IPS-11a (cell line): ENCODE measurements around the gene NTNG1.

Experiments used
- H3K4me3 ChIP-seq: one replicate; pipeline ENCODE4 v1.5.1; 2013; ENCODE audit warnings: low read depth, low read length, control low read depth

The NTNG1 gene

DNA sequence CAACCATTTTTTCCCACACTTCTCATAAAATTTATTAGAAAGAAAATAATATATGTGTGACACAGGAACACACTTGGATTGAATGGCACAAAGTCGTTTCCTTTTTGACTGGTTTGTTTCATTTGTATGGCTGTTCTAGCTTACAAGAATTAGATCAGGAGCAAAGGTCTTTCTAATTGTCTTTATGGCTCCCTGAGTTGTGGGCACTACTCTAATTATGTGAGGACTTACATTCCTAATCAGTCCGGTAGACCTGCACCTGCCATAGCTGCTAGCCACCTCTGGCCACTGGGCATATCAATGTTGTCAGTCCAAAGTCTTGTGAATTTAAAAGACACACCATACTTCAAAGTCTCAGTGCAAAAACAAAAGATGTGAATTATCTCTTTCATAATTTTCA lies 346.7 kb downstream of the NTNG1 start:
- H3K4me3 ChIP-seq, result no peak overlapping the region

DNA sequence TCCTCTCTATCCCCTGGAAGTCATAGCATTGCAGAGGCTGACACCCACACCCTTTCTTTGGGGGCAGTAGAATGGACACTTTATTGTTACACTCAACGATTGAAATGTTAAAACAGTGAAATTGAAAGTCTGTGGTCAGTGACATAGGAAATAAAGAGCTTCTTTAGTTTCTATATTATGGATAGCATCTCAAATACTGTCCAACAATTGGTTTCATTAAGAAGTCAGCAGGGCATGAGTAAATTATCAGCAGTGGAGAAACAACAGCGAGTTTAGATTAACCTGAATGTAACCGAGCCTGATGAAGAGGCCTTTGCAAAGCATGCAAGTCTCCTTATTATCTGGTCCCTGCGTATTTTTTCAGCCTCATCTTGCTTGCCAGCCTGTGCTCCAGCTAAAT lies 350.7 kb downstream of the NTNG1 start:
- H3K4me3 ChIP-seq, result no peak overlapping the region

DNA sequence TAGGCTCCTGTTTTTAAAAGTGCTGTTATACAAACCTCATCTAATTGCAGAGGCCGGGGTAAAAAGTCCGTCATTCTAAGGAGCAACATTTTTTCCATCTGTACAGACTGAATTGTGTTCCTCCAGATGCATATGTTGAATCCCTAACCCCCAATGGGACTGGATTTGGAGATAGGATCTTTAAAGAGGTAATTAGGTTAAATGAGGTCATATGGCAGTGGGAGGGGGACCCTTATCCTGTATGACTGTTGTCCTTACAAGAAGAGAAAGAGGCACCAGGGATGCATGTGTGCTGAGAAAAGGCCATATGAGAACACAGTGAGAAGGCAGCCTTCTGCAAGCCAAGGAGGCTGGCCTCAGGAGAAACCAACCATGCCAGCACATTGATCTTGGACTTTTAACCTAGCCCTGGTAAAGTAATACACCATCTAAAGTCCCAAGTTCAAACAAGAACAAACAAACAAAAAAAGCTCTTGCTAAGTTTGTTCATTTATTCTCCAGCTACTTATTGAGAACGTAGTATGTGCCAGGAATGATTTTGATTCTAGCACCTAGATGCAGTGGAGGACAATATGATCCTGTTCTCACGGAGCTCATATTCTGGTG lies 352.4 kb downstream of the NTNG1 start:
- H3K4me3 ChIP-seq, result no peak overlapping the region

DNA sequence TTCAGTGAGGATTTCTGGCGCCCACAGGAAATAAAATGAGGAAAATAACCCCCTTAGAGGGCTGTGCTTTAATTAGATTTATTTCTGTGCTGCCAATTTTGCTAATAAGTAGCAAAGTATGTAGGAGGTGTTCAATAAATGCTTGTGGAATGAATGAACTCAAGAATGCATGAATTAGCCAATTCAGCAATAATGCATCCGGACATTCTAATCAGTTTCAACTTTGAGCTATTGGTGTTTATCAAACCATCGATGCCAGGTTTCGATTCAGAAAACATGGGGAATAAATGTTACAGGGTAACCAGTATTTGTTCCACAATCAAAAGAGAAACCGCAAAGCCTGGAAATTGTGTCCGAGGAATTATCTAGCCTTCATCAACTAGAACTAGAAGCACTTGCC lies 353.2 kb downstream of the NTNG1 start:
- no peak overlapping the region for H3K4me3 ChIP-seq

DNA sequence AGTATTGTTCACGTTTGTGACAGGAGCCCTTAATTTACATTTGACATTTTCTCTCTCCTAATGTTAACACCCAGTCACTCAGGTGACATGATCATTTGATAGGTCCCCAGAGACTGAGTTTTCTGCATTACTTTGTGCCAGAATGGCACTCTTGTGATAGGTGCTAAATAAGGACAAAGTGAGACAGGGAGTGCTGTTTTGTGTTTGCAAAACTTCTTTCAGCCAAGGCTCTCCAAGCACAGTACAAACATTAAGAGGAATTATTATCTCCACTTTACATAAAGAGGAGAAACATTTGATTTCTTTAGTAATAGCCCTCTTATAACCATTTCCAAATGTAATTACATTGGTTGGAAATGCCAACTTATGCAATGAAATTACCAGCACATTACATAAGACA lies 355.2 kb downstream of the NTNG1 start:
- H3K4me3 ChIP-seq, result no peak overlapping the region

DNA sequence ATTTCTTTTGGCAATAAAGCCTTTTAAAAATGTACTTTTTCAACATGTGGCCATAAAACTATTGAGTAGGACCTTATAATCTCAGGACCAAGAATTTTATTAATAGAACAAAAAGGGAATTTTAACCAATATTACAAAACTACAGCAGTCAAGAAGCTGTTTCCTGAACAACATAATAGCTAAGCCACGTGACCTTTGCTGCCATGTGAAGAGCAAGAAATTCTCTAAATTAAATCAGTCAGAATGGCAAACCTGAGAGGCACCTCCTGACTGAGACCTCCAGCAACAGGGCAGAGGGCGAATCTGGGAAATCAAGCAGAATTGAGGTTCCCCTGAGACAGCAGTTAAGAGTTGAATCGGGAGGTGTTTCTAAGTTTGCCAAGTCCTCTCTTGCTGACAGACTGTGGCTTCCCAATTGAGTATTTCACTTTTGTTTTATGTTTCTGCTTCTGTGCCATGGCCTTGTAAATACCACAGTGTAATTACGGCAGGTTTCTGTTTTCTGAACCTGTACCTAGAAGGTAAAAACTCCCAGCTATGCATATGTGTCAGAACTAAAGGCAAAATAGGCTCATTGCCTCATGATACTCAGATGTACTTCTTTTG lies 358.4 kb downstream of the NTNG1 start:
- no peak overlapping the region for H3K4me3 ChIP-seq

DNA sequence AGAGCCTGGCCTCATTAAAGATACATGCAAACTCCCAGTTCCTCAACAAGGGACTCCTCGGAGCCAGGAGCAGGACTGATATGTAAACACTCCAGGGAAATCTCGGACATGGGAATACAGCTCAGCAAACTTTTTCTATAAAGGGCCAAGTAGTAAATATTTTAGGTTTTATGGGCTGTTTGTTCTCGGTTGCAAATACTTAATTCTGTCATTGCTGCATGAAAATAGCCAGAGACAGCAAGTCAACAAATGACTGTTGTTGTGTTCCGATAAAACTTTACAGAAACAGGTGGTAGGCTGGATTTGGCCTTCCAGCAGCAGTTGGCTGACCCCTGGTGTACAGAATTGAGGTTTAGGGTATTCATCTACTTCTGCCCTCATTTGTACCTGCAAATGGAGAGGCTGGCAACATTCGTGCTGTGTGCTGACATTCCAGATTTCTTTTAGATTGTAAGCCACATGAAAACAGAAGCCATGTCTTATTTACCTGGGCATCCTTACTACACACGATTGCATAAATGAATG lies 360.3 kb downstream of the NTNG1 start:
- no peak overlapping the region for H3K4me3 ChIP-seq

DNA sequence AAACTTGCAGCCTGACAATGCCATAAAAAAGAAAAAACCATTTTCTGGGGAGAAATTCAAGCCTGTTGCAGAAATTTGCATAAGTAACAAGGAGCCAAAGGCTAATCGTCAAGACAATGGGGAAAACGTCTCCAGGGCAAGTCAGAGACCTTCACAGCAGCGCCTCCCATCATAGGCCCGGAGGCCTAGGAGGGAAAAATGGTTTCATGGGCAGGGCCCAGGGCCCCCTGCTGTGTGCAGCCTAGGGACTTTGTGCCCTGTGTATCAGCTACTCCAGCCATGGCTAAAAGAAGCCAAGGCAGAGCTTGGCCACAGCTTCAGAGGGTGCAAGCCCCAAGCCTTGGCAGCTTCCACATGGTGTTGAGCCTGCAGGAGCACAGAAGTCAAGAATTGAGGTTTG lies 369.5 kb downstream of the NTNG1 start:
- H3K4me3 ChIP-seq, result no peak overlapping the region

DNA sequence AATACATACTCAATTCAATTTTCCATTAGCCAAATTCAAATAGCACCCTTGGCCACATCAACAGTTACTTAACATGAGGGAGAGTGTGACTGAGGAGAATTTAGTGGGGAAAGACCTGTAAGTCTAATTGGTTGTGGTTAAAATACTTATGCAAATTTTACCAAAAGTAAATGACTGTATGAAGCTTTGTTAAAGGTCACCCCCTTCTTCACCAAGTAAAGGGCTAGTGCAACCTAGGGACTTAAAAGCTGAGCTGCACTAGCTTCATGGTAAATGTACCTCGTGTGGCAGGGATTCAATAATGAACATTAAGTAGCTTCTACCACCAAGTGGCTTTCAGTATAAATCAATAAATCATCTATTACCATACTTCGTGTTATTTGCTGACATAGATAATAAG lies 372.0 kb downstream of the NTNG1 start:
- no peak overlapping the region for H3K4me3 ChIP-seq

DNA sequence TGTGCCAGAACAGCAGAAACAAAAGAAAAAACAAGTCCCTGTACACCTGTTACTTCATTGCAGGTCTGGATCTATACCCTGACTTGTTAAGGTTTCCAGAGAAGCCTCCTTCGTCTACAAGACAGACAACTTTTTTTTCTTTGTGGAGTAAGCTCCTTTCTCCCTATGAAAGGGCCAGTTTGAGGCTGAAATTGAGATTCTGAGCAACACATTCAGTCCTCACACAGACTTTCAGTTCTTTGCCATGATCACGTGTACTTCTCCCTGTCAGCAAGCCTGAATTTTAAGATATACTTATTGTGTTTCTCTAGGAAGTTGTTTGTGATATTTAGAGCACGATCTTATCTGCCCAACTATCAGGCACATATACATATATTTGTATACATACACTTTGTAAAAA lies 374.0 kb downstream of the NTNG1 start:
- H3K4me3 ChIP-seq, result no peak overlapping the region

DNA sequence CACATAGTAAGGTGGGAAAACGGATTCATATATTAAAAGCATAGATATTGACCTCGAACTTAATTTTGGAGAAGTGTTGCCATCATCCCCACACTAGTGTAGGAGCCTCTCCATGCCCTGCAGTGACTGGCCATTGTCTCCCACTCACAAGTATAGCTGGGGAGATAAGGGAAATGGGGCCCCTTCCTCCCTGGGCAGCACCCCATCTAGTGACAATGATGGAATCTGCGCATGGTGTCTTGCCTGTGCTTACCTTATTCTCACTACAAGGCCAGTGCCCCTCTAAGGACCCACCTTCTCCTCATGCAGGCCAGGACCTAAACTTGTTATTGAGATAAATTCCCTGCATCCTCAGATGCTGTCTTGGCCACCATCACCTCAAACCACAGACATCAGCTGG lies 374.9 kb downstream of the NTNG1 start:
- H3K4me3 ChIP-seq, result no peak overlapping the region

DNA sequence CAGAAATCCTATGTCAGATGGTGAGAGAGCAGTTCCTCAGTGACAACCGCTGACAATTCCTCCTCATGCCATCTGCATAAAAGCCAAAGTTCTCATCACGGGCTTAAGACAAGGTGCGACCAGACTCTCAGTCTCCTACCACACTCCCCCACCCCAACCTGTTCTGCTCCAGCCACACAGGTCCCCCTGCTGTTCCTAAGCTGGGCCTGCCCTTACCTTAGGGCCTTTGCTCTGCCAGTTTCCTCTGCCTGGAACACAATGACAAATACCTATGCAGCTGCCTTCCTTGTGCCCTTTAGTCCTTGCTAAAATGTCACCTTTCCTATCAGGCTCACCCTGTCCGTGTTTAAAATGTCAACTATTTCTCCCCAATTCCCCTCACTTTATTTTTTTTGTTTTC lies 382.2 kb downstream of the NTNG1 start:
- H3K4me3 ChIP-seq, result no peak overlapping the region

DNA sequence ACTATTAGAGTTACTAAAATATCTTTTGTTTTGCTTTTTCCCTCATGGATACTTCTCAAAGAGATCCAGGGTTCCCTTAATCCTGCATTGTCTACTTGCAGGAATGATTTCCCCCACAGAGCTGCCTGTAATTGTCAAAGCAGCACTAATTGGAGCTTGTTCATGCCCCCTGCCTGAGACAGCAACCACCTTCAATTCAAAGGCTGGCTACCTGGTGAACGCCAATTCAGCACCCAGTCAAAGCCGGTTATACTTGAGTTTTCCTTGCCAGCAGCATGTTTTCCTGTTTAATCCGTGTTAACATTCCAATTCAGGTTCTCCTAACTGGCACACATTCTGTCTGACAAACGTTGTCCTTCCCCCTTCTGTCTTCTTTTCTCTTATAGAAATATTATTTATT lies 382.9 kb downstream of the NTNG1 start:
- H3K4me3 ChIP-seq, result no peak overlapping the region

DNA sequence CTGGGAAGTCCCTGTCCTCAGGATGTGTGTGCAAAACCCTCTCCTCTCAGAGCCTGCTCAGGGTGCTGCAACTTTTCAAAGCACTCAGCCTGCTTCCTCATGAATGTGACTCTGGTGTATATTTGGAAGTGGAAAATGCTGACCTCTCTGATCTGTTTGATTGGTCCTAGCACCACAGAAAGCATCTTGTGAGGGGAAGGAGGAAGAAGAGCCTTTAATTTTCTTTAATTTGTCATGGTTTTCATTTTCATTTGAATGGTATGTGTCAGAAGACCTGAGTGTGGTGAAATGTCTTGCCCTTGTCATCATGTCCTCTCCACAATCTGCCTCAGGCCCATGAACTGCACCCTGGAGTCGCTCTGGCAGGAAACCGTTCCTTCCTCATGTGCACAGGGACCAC lies 383.5 kb downstream of the NTNG1 start:
- no peak overlapping the region for H3K4me3 ChIP-seq

DNA sequence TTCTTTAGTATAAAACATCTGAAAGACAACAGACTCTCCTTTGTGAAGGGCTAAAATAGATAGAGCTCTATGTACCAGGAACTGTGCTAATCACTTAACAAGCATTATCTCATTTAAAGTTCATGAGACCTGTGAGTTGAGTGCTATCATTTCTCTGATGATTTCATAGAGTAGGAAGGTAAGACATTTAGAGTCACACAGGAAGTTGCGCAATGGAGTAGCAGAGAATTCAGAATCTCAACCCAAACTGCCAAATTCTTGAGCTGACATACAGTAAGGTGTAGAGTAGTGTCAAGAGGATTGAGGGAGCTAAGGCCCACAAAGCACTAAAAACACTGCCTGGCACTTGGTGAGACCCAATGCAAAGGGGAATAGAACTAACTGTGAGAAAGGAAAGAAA lies 384.3 kb downstream of the NTNG1 start:
- H3K4me3 ChIP-seq, result no peak overlapping the region

DNA sequence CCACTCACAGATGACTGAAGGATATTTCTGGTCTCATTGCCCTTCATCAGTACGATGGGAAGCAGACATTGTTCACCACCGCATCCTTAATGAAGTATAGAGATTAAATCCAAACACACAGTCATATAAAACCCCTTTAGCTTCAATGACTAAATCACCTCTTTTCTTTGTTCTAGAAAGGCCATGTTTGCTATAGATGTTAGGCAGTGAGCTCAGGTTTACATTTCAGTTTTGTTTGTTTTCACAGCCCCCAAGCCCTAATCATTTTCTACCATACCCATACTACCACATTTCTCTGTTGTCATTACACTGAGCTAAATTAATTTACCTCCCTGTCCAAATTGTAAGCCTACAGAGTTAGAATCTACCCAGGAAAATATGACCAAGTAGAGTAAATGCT lies 385.1 kb downstream of the NTNG1 start:
- no peak overlapping the region for H3K4me3 ChIP-seq

DNA sequence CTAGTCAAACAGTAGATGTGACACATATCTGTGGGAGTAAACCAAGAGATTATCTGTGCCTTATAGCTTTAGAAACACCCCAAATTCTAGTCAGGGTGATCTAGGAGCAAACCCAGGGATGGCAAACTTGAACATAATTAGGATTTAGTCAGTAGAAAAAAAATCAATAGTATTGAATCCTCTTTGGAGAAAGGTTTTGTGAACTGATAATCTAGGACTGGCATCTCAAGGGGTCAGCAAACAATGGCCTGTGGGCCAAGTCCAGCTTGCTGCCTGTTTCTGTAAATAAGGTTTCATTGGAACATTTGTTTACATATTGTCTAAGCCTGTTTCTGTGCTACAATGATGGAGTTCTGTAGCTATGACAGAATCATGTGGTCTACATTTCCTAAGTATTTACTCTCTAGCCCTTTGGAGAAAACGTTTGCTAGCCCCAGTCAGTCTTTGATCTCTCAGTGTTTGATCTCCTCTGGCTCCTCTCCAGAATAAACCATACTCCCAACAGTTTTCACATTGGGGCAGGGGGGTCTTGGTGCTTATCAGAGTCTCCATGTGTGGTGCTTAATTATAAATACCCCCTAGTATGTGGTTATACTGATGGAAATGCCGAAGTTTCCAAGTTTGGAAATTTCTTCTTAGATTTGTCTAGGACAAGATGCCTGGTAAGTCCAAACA lies 385.8 kb downstream of the NTNG1 start:
- H3K4me3 ChIP-seq, result no peak overlapping the region

DNA sequence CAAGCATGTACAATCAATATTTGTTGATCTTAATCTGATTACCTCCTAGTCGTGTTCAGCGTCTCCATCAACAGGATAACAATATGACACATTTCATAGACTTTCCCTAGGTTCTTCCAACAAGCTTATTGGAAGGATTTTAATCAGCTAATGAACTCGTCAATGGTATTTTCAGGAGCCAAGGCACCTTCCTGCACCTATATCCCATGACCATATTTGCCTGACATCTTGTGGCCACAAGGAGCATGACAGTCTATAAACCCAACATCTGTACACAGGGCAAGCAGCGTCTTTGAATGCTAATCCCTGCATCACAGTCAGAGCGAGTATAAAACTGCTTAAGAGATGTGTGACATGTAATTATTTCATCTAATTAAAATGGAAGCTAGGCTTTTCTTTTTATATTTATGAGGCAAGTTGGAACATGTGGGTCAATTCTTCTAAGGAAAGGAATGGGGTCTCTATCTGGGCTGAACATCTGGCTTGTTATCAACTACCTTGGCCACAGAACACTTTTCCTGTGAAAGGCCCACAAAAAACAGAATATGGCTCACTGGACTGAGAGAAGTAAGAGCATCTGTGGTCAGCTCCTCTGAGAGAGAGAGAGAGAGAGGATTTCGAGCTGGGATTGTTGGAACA lies 388.8 kb downstream of the NTNG1 start:
- H3K4me3 ChIP-seq, result no peak overlapping the region

DNA sequence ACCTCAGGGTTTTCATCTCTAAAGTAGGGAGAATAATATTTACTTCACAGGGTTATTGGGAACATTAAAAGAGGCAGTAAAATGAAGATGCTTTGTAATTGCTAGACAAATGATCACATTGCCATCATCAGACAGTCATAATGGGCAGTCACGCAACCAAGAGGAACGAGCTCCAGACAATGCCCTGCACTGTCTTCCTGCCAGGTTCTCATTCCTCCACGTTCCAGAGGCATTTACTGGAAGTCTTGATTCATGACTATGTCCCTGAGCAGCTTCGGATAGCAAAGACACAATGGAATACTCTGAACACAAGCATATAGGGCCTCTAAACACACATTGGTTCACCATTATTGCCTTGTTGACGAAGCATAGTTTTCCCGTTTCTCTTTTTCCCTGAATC lies 389.7 kb downstream of the NTNG1 start:
- H3K4me3 ChIP-seq, result no peak overlapping the region

DNA sequence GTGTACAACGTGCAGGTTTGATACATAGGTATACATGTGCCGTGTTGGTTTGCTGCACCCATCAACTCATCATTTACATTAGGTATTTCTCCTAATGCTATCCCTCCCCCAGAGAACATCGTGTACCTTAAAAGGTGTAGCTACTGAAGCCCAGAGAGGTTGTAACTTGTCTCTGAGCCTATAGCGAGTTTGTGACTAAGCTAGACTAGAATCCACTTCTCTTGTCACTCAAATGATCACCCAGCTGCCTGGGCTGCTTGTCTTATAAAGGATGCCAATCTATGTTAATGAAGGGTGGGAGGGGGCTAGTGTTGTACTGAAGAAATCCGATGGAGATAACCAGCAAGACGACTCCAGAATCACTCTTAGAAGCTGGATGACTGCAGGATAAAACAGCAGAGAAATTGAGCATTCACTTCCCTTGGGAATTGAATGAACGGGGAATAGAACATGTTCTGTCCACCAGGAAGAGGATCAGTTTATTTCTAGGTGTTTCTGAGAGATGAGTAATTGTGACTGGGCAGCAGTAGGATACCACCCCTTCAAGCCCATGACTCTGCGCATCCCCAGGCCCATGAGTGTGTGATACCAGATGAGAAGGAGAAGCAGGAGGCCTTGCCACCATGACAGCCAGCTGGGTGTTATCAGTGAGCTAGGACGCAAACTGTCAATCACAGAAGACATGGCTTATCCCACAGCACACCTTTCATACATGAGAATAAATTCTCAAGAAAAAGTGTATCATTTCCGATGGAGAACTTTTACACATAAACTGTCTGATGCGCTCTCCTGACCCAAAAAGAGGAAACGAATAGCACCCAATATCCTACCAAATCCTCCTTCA lies 390.4 kb downstream of the NTNG1 start:
- no peak overlapping the region for H3K4me3 ChIP-seq

DNA sequence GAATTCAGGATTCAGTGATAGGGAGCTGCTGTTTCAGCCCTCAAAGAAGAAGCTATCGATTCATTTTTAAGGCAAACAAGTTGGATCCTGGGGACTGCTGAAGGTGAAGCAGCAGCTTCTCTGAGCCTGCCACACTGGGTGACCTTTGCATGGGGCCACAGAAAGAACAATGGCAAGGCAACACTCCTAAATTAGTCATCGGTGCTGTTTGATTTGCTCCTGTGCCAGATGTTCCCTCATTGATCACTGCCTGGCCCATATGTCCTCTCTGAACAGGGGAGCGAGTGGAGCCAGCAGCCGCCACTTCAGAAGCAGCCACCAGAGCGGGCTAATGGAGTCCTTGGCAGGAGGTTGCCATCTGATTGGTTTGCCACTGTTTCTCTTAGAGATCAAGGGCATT lies 391.5 kb downstream of the NTNG1 start:
- H3K4me3 ChIP-seq, result no peak overlapping the region
